HG02642 (cell line): Measurements from ENCODE around the gene MCF2L2.
"Not testable (repeated sequence)": the region's sequence is repeated elsewhere in the genome, so short reads cannot be mapped to it uniquely, and the experiment has no call there.

Experiments used
- ATAC-seq: cut with Tn5 transposase; IDR thresholded peaks from one replicate; pipeline ENCODE4 v1.9.1; 2021; ENCODE audit warnings: mild to moderate bottlenecking; ENCODE audit not compliant: unreplicated experiment, poor library complexity

Gene MCF2L2

DNA sequence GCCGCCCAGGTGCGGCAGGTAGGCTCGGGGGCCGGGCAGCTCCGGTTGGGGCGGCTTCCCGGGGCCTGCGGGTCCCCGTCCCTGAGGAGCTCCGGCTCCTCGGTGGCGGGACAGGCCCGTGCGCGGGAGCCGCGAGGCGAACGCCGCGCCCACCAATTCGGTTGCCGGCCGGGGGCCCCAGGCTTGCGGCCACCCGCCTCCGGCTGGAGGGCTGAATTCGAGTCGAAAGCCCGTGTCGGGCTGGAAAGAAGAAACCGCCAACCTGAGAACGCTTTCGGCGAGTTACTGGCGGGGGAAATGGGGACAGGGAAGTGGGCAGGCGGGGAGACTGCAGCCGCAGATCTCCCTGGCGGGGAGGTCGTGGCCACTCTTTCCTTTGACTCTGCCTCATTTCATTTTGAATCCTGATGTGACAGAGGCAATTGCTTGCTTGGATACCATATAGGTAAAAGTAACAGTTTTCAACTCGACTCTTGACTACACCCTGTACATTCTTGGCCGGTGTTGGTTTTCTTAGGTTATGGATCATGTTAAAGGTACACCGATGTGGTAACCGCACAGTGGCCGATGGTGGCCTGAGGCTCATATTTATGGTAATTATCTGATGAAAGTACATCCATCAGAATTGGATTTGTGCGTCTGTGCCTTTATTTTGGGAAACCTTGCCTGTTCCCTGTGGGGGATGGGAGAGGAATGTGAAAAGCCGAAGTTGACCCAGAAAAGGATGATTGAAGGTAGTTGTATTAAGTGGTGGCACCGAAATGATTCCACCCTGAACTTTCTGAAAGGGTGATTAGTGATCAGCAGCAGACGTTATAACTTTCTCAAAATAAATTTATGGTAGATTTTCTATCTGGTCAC, 173.7 kb downstream of the MCF2L2 start:
- ATAC-seq: peak; percentile 26

DNA sequence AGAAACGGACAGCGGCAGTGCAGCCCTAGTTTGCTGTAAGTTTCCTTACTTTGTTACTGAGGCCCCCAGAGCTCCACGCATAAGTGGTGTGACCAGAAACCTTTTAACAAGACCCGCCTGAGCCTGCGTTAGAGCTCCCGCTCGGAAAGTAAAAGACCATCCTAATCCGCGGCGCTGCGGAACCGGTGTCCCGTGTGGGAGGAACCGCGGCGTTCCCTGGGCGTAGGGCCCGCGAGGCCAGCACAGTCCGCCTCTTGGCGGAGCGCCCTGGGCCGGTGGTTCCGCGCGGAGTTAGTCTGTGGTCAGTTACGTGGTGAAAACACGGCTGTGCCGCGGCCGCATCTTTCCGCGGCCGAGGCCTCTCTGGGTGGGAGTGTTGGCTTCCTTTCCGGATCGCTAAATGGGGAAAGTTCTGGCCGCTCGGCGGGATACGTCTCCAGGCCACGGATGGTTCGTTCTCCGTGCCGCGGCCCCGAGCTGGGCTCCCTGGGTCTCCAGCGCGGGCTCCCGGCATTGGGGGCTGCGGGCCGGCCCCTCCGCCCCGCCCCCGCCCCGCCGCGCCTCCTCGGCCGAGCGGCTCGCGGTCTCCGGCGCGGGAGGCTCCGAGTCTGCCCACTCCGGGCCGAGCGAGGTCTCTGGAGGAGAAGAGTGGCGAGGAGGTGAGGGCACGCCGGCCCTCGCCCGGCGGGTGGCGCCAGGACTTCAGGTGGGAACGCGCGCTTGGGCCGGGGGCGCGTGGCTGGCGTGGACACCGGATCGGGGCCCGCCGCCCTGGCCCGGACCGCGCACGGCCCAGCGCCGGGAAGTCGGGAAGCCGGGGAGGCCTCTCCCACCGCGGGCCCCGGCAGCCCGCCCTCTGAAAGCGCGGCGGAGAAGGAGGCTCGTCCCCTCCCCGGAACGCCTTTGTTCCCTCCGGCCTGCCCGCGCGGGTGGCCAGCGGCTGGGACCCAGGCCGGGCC, 174.6 kb downstream of the MCF2L2 start:
- ATAC-seq: peak; percentile 39

- ATAC-seq: no peak
Observed at GRCh38 chr3:183252973-183253527, 175.4 kb downstream of the MCF2L2 start, which contains the start of gene B3GNT5. B3GNT5 (plus strand) TSS chr3:183253253; CDS start chr3:183269799, 16,546 bp downstream.

- ATAC-seq: no peak
Observed at GRCh38 chr3:183252118-183252782, 176.2 kb downstream of the MCF2L2 start.

- no peak for ATAC-seq
Observed at GRCh38 chr3:183249006-183249718, 179.3 kb downstream of the MCF2L2 start.

GRCh38 chr3:183247011-183247589, 181.3 kb downstream of the MCF2L2 start:
- no peak for ATAC-seq

- ATAC-seq: no peak
Observed at GRCh38 chr3:183244981-183245476, 183.4 kb downstream of the MCF2L2 start.

GRCh38 chr3:183244219-183244618, 184.2 kb downstream of the MCF2L2 start:
- no peak for ATAC-seq

GRCh38 chr3:183242431-183242830, 186.0 kb downstream of the MCF2L2 start:
- no peak for ATAC-seq

DNA sequence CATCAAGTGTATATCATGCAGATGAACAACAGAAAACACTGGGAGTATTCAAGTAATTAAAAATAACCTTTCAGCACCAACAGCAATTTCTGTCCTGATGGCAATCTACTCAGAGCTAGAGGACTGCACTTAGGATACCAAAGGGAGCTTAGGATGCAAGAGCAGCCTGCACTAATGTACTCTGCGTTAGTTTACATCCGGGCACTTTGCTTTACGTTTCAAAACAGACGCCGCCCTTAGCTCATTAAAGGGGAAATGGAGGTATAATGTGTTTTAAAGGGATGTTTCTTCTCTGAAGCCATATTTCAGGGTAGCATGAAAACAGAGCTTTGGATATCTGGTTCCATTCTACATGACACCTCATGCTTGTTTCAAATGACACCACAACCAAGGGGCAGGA, 189.4 kb downstream of the MCF2L2 start:
- ATAC-seq: no peak

- no peak for ATAC-seq
Observed at GRCh38 chr3:183233966-183234365, 194.5 kb downstream of the MCF2L2 start.

DNA sequence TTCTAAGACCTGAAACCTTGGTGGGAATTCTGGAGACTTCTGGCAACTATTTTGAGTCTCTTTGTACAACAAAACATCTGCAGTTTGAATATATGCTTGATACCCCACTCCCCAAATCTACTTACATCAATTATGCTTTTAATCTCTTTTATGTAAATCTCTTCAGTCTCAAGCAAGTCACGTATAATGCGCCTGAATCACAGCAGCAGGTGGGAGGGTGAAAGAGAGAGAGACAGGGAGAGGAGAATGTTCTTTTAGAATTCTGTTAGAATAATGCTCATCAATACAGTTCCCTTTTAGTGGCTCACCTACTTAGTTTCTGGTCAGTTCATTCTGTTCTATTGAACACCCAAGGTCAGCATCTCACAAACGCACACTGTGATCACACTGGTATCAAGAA, 197.6 kb downstream of the MCF2L2 start:
- ATAC-seq: no peak

- not testable (repeated sequence) for ATAC-seq
Observed at GRCh38 chr3:183230251-183230650, 198.2 kb downstream of the MCF2L2 start.

- ATAC-seq: no peak
Observed at GRCh38 chr3:183229178-183229577, 199.2 kb downstream of the MCF2L2 start.

DNA sequence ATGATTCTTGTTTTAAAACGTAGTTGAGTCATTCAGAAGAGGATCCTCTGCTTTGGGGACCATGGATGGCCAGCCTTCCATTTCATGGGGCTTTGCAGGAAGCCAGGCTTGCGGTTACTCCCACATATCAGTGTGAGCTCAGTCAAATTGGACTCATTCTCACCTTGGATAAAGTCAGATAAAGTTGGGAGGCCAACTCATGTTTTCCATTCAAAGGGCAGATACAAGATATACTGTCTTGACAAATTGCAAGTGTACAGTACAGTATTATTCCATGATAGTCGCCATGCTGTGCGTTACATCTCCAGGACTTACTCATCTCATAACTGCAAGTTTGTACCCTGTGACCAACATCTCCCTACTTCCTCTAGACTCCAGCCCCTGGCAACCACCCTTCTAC, 200.8 kb downstream of the MCF2L2 start:
- ATAC-seq: no peak

GRCh38 chr3:183226333-183226890, 202.0 kb downstream of the MCF2L2 start:
- no peak for ATAC-seq

DNA sequence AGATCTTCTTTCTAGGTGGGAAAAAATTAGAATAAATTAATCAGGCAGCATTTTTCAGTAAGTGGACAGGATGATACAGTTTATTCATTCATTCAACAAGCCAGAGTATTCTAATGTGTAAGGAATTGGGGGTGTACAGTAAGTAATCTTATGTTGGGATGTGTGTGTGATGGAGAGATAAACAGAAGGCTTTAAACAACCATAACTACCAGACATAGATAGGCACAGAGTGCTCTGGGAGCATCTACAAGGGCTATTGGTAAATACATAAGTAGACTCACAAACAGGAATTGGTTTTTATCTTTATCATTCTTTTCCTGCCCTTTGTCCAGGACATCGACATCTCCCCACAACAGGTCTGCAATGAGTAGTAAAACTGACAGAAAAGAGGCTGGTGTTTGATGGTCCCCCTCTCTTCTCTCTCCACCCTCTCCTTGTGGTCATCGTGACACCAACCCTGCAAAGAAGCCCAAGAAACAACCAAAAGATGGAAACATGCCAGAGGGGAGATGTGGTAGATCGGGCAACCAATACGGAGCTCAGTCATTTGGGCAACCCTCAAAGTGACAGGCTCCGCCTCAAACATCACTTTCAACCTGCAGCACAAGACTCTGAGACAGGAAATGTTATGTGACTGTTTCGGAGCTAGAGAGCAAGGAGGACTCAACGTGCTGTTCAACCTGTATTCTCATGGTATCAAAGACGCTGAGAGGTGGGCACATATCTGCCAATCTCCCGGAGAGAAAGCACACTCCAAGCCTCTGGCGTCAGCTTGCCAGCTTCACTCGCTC, 204.0 kb downstream of the MCF2L2 start:
- no peak for ATAC-seq
